Activated CD4-positive, alpha-beta T cell treated with anti-CD3 and anti-CD28 coated beads, Interleukin-2, amount 50 U/mL, for 1 hour (primary cell): ENCODE measurements around the gene C10orf71.

Experiments
- DNase-seq: peaks from one replicate; pipeline ENCODE4 v3.0.0-alpha.2; 2020

Gene C10orf71

GRCh38 chr10:49347827-49348226 is 48.9 kb downstream of the C10orf71 start:
- no peak for DNase-seq

- DNase-seq: no peak
Measured at GRCh38 chr10:49348593-49348992, 49.6 kb downstream of the C10orf71 start.

GRCh38 chr10:49349390-49349789 is 50.4 kb downstream of the C10orf71 start:
- no peak for DNase-seq

- no peak for DNase-seq
Measured at GRCh38 chr10:49350138-49350537, 51.2 kb downstream of the C10orf71 start.

GRCh38 chr10:49350846-49351532 is 52.0 kb downstream of the C10orf71 start:
- no peak for DNase-seq

- no peak for DNase-seq
Measured at GRCh38 chr10:49351669-49352068, 52.7 kb downstream of the C10orf71 start.

- DNase-seq: no peak
Measured at GRCh38 chr10:49352323-49352722, 53.4 kb downstream of the C10orf71 start.

- DNase-seq: no peak
Measured at GRCh38 chr10:49353026-49353894, 54.3 kb downstream of the C10orf71 start.

- no peak for DNase-seq
Measured at GRCh38 chr10:49353895-49354566, 55.1 kb downstream of the C10orf71 start.

GRCh38 chr10:49354593-49354992 is 55.6 kb downstream of the C10orf71 start:
- no peak for DNase-seq

GRCh38 chr10:49355221-49355620 is 56.3 kb downstream of the C10orf71 start:
- no peak for DNase-seq

GRCh38 chr10:49356181-49356580 is 57.2 kb downstream of the C10orf71 start:
- DNase-seq: no peak

- DNase-seq: no peak
Measured at GRCh38 chr10:49356944-49357343, 58.0 kb downstream of the C10orf71 start.

- no peak for DNase-seq
Measured at GRCh38 chr10:49357910-49358309, 58.9 kb downstream of the C10orf71 start.

- no peak for DNase-seq
Measured at GRCh38 chr10:49359349-49360270, 60.6 kb downstream of the C10orf71 start.

- no peak for DNase-seq
Measured at GRCh38 chr10:49360271-49361177, 61.6 kb downstream of the C10orf71 start.

- no peak for DNase-seq
Measured at GRCh38 chr10:49361178-49361554, 62.2 kb downstream of the C10orf71 start.

- no peak for DNase-seq
Measured at GRCh38 chr10:49361735-49362568, 63.0 kb downstream of the C10orf71 start.

- no peak for DNase-seq
Measured at GRCh38 chr10:49362596-49363260, 63.8 kb downstream of the C10orf71 start.
